Vagina (tissue), 2 donors: Measurements from ENCODE around the gene TENM4.

Experiments used
- CTCF ChIP-seq, 3 experiments: fragments of 450-650 bp in 2 of 3; fragments of 200-600 bp in 1 of 3; sonication (generic) in 1 of 3; IDR thresholded peaks; one replicate each; pipeline ENCODE4 v1.5.1; 2017 to 2019; ENCODE audit warnings: antibody characterized with exemption in 3 of 3, mild to moderate bottlenecking in 2 of 3, moderate library complexity in 2 of 3
- POLR2A ChIP-seq, 2 donors: fragments of 450-650 bp; IDR thresholded peaks; one replicate each; pipeline ENCODE4 v1.6.1; 2017; ENCODE audit warnings: antibody characterized with exemption in 2 of 2, mild to moderate bottlenecking in 2 of 2, moderate library complexity in 2 of 2
- POLR2AphosphoS5 ChIP-seq, 2 donors: sonication (generic); formaldehyde crosslinking; IDR thresholded peaks; one replicate each; pipeline ENCODE4 v1.9.0; 2017; ENCODE audit warnings: antibody characterized with exemption in 2 of 2, mild to moderate bottlenecking in 2 of 2, low read depth in 1 of 2; ENCODE audit not compliant: insufficient read depth in 1 of 2

- TF ChIP-seq POLR2A (IDR thresholded peaks at IDR 0.05) (no peak), POLR2AphosphoS5 (IDR thresholded peaks at IDR 0.05; ENCODE audit: insufficient read depth in 1 of 2, low read depth in 1 of 2) (no peak), CTCF (IDR thresholded peaks at IDR 0.05) (no peak)
Observed at GRCh38 chr11:79285756-79286155, 155.1 kb downstream of the TENM4 start.
